Measurements from ENCODE around the gene BTRC.
"Not testable (repeated sequence)": the region's sequence is repeated elsewhere in the genome, so short reads cannot be mapped to it uniquely, and the experiment has no call there.

The BTRC gene

GRCh38 chr10:101588879-101589278, 234.9 kb downstream of the BTRC start:
- DNase-seq (ENCODE audit: low spot score), result peak; percentile 67

- not testable (repeated sequence) for DNase-seq (ENCODE audit: low spot score)
Observed at GRCh38 chr10:101593331-101593730, 239.4 kb downstream of the BTRC start.

GRCh38 chr10:101595591-101596433, 241.8 kb downstream of the BTRC start:
- DNase-seq (ENCODE audit: low spot score), result no peak

GRCh38 chr10:101597091-101597900, 243.3 kb downstream of the BTRC start:
- DNase-seq (ENCODE audit: low spot score), result no peak

GRCh38 chr10:101601541-101601940, 247.6 kb downstream of the BTRC start:
- DNase-seq (ENCODE audit: low spot score), result no peak

GRCh38 chr10:101602761-101603398, 248.9 kb downstream of the BTRC start:
- peak; percentile 86 for DNase-seq (ENCODE audit: low spot score)

All from AG08396 (cell line).